ENCODE results near the gene C18orf32.
"Not testable (repeated sequence)": the region's sequence is repeated elsewhere in the genome, so short reads cannot be mapped to it uniquely, and the experiment has no call there.

GRCh38 chr18:49515003-49515402 is 28.0 kb upstream of the C18orf32 start:
- not testable (repeated sequence) for TF ChIP-seq CTCF, POLR2A (IDR thresholded peaks at IDR 0.05)
